ENCODE results near the gene SACM1L.

SACM1L gene

DNA sequence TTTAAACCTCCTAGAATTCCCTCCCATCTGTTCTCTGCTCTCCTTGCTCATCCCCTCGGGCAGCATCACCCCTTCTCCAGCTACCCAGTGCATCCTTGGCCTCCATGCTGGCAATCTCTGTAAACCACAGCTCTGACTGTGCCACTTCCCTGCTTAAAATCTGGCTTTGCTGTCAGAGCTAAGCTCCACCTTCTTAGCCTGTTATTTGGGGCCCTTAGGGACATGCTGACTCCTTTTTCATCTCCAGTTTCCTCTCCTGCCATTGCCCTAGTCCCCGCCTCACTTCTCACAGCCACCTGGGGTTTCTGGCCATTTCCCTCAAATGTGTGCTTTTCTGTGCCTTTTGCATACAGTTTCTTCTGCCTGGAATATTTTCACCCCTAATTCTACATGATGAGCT, 101.4 kb downstream of the SACM1L start:
- DNase-seq, result no peak

DNA sequence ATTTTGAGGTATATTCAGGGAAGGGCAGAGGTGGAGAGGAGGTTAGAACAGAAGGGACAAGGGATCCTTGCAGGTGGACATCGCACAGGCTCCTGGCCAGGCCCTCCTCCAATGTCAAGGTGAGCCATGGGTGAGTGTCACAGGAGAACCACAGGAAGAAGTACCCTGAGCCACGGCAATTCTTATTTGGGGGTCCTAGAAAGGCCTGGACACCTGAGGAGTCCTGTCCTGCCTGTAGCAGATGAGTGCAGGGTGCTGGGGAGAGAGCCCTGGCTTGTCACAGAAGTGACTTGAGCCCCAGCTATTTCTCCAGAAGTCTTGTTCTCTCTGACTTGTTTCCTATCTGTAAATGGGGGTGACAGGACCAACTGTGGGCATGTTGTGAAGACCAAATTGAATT, 102.8 kb downstream of the SACM1L start:
- DNase-seq, result no peak

DNA sequence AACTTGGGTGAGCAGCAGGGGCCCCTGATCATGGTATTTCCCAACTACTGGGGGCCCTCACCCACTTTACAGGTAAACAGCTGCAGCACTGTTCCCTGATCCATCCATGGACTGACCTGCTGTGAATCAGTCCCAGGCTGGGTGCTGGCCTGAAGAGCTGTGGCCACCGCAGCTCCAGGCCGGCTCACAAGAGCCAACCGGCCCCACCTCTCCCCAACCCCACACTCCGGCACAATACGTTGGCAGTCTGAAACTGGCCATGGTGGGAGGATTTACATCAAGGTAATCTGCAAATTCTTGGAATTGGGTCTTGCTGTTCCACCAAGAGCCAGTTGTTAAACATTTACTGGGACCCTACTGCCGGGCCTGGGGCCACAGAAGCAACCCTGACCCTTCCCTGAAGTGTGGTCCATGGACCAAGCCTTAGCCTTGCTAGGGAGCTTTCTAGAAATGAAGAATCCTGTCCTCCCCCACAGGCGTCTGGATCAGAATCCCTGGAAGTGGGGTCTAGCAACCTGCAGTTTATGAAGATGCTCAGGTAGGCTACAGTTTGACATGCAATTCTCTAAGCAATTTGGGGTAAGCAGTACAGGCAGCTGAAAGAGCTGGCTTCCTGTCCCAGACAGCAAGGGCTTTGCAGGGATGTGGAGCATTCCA, 103.4 kb downstream of the SACM1L start:
- DNase-seq, result no peak

DNA sequence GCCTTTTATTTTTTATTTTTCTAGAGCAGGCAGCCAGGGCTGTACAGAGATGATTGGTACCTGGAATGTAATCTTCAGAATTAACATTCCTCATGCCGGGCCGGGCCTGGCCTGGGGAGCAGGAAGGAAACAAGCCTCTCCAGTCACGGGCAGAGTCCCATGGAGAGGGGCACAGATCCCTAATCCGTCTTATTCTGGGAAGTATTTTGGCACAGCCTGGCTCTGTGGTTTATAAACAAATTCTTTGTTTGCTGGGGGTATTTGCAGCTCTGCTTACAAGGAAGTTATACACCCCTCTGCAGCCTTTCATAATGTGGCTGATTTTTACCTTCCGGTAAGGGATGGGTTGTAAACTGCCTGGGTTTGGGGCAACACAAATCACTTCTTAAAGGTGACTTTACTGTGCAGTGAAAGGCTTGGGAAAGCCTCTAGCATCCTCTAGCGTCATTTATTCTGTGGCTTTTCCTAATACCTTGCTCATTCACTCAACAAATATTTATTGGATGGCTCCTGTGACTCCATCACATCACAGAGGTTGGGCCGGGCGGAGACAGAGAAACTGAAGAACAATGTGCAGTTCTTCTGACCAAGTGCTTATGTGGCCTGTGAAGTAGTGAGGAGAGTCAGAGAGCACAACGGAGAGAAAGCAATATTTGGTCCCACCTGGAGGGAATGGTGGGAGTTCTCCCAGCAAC, 104.4 kb downstream of the SACM1L start:
- DNase-seq, result no peak

DNA sequence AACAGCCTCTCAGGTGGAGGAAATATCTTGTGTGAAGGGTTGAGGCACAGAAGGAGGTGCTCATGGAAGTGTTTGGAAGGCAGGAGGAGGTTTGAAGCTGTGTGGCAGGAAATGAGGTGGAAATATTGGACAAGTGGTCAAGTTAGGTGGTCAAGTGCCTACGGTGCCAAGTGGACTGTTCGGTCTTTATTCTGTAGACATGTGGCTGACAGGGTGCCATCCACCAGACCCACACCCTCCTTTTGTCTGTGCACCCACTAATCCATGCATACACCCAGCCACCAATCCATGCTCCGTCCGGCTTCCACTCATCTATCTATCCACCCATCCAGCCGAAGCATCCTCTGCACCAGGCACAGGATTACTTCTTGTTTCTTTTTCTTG, 105.0 kb downstream of the SACM1L start:
- DNase-seq, result no peak

DNA sequence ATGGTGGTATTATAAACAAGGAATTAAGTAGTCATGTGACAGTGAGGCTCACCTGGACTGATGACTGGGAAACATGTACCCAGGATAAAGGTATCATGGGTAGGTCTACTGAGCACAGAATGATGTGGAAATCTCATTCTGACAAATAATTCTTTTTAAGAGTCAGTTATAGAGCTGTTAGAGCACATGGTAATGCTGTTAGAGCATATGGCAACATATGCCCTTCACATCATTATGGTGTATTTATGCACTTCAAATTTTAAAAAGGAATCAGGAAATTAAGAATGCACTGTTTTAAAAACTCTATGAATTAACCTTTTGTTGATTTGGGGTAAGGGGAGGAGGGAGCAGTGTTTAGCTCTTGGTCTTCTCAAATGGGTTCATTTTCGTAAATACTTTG, 105.5 kb downstream of the SACM1L start:
- no peak for DNase-seq
